GM23248 (cell line): ENCODE data around the gene TCTN1.

ENCODE experiments used
- EZH2 ChIP-seq: fragments of 200-600 bp; sonication (generic); IDR thresholded peaks from 2 replicates; pipeline ENCODE4 v1.6.1; 2018; ENCODE audit warnings: antibody characterized with exemption, mild to moderate bottlenecking; ENCODE audit not compliant: insufficient read depth, poor library complexity, severe bottlenecking
- EZH2phosphoT487 ChIP-seq: fragments of 200-600 bp; sonication (generic); IDR thresholded peaks from 2 replicates; pipeline ENCODE4 v1.6.1; 2018; ENCODE audit warnings: antibody characterized with exemption, moderate library complexity, mild to moderate bottlenecking, low read depth; ENCODE audit not compliant: insufficient read depth

GRCh38 chr12:110688446-110689280, 74.7 kb downstream of the TCTN1 start, which contains the start of gene HVCN1:
- TF ChIP-seq EZH2phosphoT487 (no peak), EZH2 (no peak)
